GM12891 (cell line): ENCODE results near the gene CNNM2.

Experiments used
- PAX5 ChIP-seq: IDR thresholded peaks from 2 replicates; pipeline ENCODE4 v1.6.1; 2011; ENCODE audit warnings: low read length, moderate library complexity, mild to moderate bottlenecking; ENCODE audit not compliant: insufficient read depth, severe bottlenecking
- POLR2A ChIP-seq: IDR thresholded peaks from 2 replicates; pipeline ENCODE4 v1.6.1; 2011; ENCODE audit warnings: low read depth, low read length, control low read depth
- POLR2AphosphoS5 ChIP-seq: IDR thresholded peaks from 2 replicates; pipeline ENCODE4 v1.6.1; 2011; ENCODE audit warnings: low read depth, low read length, control low read depth
- TAF1 ChIP-seq: IDR thresholded peaks from 2 replicates; pipeline ENCODE4 v1.6.1; 2011; ENCODE audit warnings: low read depth, low read length, control low read depth

DNA sequence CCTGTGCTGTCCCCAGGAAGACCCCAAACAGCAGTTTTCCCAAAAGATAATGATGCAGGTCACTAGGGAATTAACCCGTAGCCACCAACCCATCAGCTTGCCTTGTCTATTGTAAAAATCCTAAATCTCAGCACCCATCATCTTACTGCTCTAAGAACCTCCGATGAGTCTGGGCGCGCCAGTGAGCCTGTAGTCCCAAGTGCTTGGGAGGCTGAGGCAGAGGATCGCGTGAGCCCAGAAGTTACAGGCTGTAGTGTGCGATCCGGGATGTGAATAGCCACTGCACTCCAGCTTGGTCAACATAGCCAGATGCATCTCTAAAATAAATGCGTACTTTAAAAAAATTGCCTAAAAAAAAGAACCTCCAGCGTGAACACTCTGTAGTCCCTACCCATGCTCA lies 47.9 kb upstream of the CNNM2 start:
- TF ChIP-seq POLR2AphosphoS5 = no peak
- no peak for TF ChIP-seq POLR2A
- no peak for TF ChIP-seq TAF1
- TF ChIP-seq PAX5 = no peak
